Right lobe of liver (tissue), 6 donors: ENCODE data around the gene OR7C1. TPM values are rescaled to one million over a fixed set of nuclear protein-coding genes. Genes with fewer than 3 reads are reported as not detected.

Experiments used
- ATAC-seq, 4 donors: fragments of 200-7000 bp; cut with Tn5 transposase; one replicate each; pipeline ENCODE4 v1.9.1; 2020; ENCODE audit warnings: mild to moderate bottlenecking in 4 of 4, moderate library complexity in 4 of 4
- DNase-seq, 3 donors: peaks; one replicate each; pipeline ENCODE4 v3.0.0-alpha.2; 2020
- H3K27ac ChIP-seq, 3 donors: fragments of 200-600 bp; one replicate each; pipeline ENCODE4 v1.8.0; 2022
- H3K27me3 ChIP-seq, 2 donors: fragments of 200-600 bp; one replicate each; pipeline ENCODE4 v1.8.0; 2022
- H3K36me3 ChIP-seq, 4 donors: fragments of 200-600 bp; sonication (generic) in 1 of 4; one replicate each; pipeline versions ENCODE4 v1.5.1 to v1.8.0; 2017 to 2022; ENCODE audit warnings: control low read depth in 1 of 4
- H3K4me1 ChIP-seq, 4 donors: fragments of 200-600 bp; sonication (generic) in 1 of 4; one replicate each; pipeline versions ENCODE4 v1.5.1 to v1.8.0; 2017 to 2022; ENCODE audit warnings: control low read depth in 1 of 4
- H3K4me3 ChIP-seq, 3 donors: fragments of 200-600 bp; one replicate each; pipeline ENCODE4 v1.8.0; 2022
- H3K9me3 ChIP-seq, 4 donors: fragments of 200-600 bp; sonication (generic) in 1 of 4; one replicate each; pipeline versions ENCODE4 v1.5.1 to v1.8.0; 2017 to 2022; ENCODE audit warnings: control low read depth in 1 of 4
- CTCF ChIP-seq, 4 donors: fragments of 200-600 bp in 3 of 4; fragments of 450-650 bp in 1 of 4; IDR thresholded peaks; one replicate each; pipeline versions ENCODE4 v1.5.1 to v1.8.0; 2016 to 2022; ENCODE audit warnings: antibody characterized with exemption in 4 of 4, mild to moderate bottlenecking in 2 of 4
- POLR2A ChIP-seq: fragments of 450-650 bp; IDR thresholded peaks from one replicate; pipeline ENCODE4 v1.6.1; 2017; ENCODE audit warnings: antibody characterized with exemption, mild to moderate bottlenecking
- WGBS: methylation state at CpG from one replicate; pipeline ENCODE4 v1.1.6; 2018; ENCODE audit warnings: low coverage, low lambda C conversion rate; ENCODE audit not compliant: insufficient coverage; ENCODE audit errors: missing lambda C conversion rate; 5-methylcytosine and 5-hydroxymethylcytosine counted together
- intact Hi-C, 2 donors: fragments of 100-400 bp; cut with DNase I; formaldehyde crosslinking; loops; one replicate each; pipeline versions ENCODE4 v1.11.2 to v1.14.1; 2022
- total RNA-seq, 6 experiments: library from RNA; depleted of rRNA in 2 of 6; stranded (reverse); fragments of >200 nt in 2 of 6; fragmentation: NEBNext Ultra II Directional in 3 of 6; extraction: Animal tissue kit (Norgen Biotek cat#: 25700) in 3 of 6; gene quantifications; one replicate each; pipeline versions ENCODE4 v1.1.0 to v1.2.4, GENCODE V29; 2016 to 2023
- donor health status: DM: no; HTN: yes; CAD: no.
- donor health status: DM: no; HTN: no; CAD: no.
- donor health status: DM: no; HTN: no; CAD: no.
- donor health status: DM: no; HTN: yes; CAD: no.
- donor health status: DM: no; HTN: yes; CAD: no.

OR7C1 gene
- total RNA-seq, 6 experiments from 2014 or later, result 0.02 TPM; not detected in 5

- no peak overlapping the region for H3K4me3 ChIP-seq
- intact Hi-C loops, result no loop called here
- H3K27ac ChIP-seq, result no peak overlapping the region
- no peaks in the 10 kb centered on the region for H3K36me3 ChIP-seq
- no peak for ATAC-seq
- H3K9me3 ChIP-seq, result no peaks in the 10 kb centered on the region
- H3K4me1 ChIP-seq, result no peaks in the 10 kb centered on the region
- no peak for TF ChIP-seq CTCF (IDR thresholded peaks at IDR 0.05)
- TF ChIP-seq POLR2A, result no peak
- no peaks in the 10 kb centered on the region for H3K27me3 ChIP-seq
- DNase-seq, result peak in 2 of 3 donors; percentile 8 to 31
- WGBS, result 40% methylated on average over 4 of the region's 11 CpGs
These were observed 63.8 kb downstream of the OR7C1 start for GRCh38 chr19:14770944-14771839.

GRCh38 chr19:14770136-14770535 lies 64.8 kb downstream of the OR7C1 start:
- WGBS, result 58% methylated on average over 2 of the region's 5 CpGs
- ATAC-seq (no peak), DNase-seq (no peak)
- Histone ChIP-seq H3K27me3 (no peaks in the 10 kb centered on the region), H3K36me3 (no peaks in the 10 kb centered on the region), H3K4me1 (no peaks in the 10 kb centered on the region), H3K9me3 (no peaks in the 10 kb centered on the region), H3K4me3 (no peak overlapping the region), H3K27ac (no peak overlapping the region)
- TF ChIP-seq CTCF (IDR thresholded peaks at IDR 0.05) (no peak), POLR2A (no peak)
- intact Hi-C loops, result no loop called here

- DNase-seq, result peak in 1 of 3 donors; percentile 18
- TF ChIP-seq POLR2A (no peak), CTCF (IDR thresholded peaks at IDR 0.05) (no peak)
These were observed 65.8 kb downstream of the OR7C1 start for GRCh38 chr19:14769201-14769600.

GRCh38 chr19:14768001-14768400 lies 67.0 kb downstream of the OR7C1 start:
- ATAC-seq (no peak), DNase-seq (peak in 1 of 3 donors; percentile 18)
- no peaks in the 10 kb centered on the region for H3K27me3 ChIP-seq
- H3K27ac ChIP-seq, result no peak overlapping the region
- intact Hi-C loops, result no loop called here
- no peaks in the 10 kb centered on the region for H3K36me3 ChIP-seq
- H3K4me1 ChIP-seq, result no peaks in the 10 kb centered on the region
- H3K4me3 ChIP-seq, result no peak overlapping the region
- H3K9me3 ChIP-seq, result no peaks in the 10 kb centered on the region
- TF ChIP-seq CTCF (IDR thresholded peaks at IDR 0.05) (no peak), POLR2A (no peak)
- no CpG with 5 or more reads among the region's 2 CpGs for WGBS

More at GRCh38 chr19:14769201-14769600, 65.8 kb downstream of the OR7C1 start:
- intact Hi-C loops, result no loop called here
- WGBS, result 57% methylated on average over 1 of the region's 5 CpGs
- no peaks in the 10 kb centered on the region for H3K36me3 ChIP-seq
- ATAC-seq, result no peak
- no peaks in the 10 kb centered on the region for H3K27me3 ChIP-seq
- H3K4me3 ChIP-seq, result no peak overlapping the region
- H3K4me1 ChIP-seq, result no peaks in the 10 kb centered on the region
- H3K27ac ChIP-seq, result no peak overlapping the region
- no peaks in the 10 kb centered on the region for H3K9me3 ChIP-seq
